Loucy (cell line): Measurements from ENCODE around the gene MSMP.

Experiments used
- EZH2phosphoT487 ChIP-seq: fragments of 200-600 bp; IDR thresholded peaks from 2 replicates; pipeline ENCODE4 v1.6.1; 2018; ENCODE audit warnings: antibody characterized with exemption, mild to moderate bottlenecking, moderate library complexity, borderline replicate concordance
- TF ChIP-seq, protein P1 (sequence below): fragments of 200-600 bp; sonication (generic); conservative IDR thresholded peaks from 2 replicates; pipeline ENCODE4 v1.5.1; 2014; ENCODE audit warnings: mild to moderate bottlenecking, antibody characterized with exemption, low read length

DNA sequence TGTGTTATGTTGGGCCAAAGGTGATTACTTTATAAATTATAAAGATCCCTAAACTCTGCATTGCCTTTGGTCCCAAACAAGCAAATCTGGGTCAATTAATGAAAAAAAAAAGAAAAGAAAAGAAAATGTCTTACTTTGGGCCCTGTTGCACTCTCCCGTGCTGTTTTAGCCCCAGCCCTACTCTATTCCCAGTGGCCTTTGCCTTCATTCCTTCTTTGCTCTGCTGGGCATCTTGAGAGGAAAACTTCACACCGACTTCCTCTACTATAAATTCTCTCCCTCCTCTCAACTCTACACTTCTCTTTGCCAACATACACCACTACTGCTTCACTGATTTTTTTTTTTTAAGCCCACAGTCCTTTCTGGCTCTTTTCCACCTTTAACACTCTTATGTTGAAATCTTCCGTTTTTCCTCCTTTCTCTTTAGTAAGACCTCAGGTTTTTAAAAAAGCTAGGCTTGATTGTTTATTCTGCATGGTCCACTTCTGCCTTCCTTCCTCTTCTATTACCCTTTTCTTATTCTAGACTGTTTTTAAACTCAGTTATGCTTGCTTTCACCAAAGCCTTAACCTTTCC is 4.5 kb upstream of the MSMP start:
- TF ChIP-seq EZH2phosphoT487: no peak
- TF ChIP-seq, protein P1, sequence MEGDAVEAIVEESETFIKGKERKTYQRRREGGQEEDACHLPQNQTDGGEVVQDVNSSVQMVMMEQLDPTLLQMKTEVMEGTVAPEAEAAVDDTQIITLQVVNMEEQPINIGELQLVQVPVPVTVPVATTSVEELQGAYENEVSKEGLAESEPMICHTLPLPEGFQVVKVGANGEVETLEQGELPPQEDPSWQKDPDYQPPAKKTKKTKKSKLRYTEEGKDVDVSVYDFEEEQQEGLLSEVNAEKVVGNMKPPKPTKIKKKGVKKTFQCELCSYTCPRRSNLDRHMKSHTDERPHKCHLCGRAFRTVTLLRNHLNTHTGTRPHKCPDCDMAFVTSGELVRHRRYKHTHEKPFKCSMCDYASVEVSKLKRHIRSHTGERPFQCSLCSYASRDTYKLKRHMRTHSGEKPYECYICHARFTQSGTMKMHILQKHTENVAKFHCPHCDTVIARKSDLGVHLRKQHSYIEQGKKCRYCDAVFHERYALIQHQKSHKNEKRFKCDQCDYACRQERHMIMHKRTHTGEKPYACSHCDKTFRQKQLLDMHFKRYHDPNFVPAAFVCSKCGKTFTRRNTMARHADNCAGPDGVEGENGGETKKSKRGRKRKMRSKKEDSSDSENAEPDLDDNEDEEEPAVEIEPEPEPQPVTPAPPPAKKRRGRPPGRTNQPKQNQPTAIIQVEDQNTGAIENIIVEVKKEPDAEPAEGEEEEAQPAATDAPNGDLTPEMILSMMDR: no peak
